GM19043 (cell line): Measurements from ENCODE around the gene LCK.

ENCODE experiments used
- ATAC-seq: cut with Tn5 transposase; IDR thresholded peaks from one replicate; pipeline ENCODE4 v1.9.1; 2021; ENCODE audit warnings: low read depth; ENCODE audit not compliant: unreplicated experiment

LCK gene

DNA sequence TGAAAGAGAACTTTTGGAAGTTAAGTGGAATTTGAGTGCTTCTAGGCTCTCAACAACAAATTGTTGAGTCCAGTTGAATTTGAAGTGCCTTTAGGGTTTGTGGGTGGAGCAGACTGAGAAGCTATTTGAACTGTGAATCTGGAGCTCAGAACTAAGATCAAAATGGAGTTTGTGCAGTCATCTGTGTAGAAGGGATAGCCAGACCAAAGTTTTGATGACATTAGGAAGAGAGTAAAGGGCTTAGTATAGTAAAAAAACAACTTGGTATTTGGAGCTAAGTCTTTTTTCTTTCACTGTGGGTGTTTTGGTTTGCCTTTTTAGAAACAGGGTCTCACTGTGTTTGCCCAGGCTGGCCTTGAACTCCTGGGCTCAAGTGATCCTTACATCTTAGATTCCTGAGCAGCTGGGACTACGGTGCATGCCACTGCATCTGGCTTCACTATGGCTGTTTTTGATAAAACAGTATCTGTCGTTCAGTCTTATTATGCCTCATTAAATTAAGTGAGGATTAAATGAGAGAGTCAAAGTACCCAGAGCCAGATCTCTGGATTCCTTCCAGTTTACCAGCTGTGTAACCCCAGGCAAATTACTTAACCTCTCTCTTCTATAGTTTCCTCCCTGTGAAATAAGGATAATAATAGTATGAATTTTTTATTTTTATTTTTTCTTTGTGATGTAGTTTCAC, 60.8 kb downstream of the LCK start:
- no peak for ATAC-seq

DNA sequence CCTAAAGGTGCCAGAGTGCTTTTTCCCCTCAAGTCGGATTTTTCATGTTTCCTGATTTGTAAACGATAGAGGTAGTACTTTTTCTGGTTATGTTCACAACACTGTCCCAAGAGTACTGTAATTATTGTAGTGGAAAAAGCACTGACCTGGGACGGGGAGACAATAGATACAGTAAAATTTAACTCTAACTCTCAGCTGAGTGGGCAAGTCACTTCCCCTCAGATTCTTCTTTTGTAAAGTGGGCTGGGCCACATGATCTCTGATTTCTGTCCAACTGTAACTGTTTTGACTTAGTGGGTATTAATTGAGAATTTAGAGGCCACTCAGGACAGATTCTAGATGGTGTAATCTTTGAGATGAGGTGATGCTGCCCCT, 65.8 kb downstream of the LCK start:
- peak; percentile 39 for ATAC-seq

DNA sequence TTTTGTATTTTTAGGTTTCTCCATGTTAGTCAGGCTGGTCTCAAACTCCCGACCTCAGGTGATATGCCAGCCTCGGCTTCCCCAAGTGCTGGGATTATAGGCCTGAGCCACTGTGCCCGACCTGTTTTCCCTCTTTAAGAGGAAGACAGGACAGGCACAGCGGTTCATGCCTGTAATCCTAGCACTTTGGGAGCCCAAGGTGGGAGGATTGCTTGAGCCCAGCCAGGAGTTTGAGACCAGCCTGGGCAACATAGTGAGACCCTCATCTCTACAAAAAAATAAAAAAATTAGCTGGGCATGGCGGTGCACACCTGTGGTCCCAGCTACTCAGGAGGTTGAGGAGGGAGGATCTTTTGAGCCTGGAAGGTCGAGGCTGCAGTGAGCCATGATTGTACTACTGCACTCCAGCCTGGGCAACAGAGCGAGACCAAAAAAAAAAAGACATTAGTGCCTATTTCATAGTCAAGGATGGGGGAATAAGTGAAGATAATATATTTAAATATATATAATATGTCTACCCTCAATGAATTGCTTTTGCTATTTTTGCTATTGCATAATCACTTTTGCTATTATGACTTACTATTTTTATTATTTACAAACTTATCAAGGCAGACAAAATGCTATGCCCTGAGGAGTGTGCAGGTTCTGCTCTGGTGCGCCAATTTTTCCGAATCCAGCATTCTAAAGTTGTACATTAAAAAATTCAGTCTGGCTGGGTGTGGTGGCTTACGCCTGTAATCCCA, 67.2 kb downstream of the LCK start:
- no peak for ATAC-seq

DNA sequence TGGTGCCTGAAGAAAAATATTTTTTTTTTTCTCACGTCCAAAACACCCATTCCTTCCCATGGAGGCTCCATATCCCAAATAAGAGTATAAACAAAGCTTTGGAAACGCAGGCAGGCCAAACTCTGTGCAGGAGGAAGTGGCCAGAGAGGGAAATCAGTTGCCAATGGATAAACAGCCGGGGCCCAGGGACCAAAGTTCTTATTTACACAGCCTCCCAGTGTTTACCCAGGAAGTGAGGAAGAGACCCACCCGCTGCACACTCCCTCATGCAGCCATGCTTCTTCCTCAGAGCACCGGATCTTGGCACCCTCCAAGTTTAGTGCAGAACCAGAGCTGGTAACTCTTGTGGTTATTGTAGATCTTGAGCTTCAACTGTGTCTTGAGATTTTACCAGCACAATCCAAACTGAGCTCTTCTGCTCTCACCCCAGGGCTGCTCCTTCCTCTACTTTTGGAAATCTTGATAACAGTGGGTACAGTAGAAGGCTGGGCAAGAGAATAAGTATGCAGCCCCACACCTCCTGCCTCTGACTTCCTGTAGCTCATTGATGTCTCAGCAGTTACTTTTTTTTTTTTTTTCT, 70.7 kb downstream of the LCK start:
- ATAC-seq = no peak

DNA sequence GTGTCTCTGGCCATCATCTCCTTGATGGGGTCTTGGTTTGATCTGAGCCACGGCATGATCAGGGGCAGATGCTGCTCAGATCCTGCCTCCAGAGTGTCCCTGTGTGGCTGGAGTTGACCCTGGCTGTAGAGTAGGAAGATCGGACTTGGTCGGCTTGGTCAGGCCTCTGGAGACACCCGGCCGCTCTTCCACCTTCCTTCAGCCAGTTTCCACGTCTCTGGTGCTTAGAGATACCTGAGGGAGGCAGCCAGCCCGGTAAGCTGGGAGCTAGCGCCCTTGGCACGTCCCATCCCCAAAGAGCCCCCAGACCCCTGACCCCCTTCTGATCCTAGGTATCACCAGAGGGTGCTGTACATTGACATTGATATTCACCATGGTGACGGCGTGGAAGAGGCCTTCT, 76.1 kb downstream of the LCK start:
- ATAC-seq = no peak

DNA sequence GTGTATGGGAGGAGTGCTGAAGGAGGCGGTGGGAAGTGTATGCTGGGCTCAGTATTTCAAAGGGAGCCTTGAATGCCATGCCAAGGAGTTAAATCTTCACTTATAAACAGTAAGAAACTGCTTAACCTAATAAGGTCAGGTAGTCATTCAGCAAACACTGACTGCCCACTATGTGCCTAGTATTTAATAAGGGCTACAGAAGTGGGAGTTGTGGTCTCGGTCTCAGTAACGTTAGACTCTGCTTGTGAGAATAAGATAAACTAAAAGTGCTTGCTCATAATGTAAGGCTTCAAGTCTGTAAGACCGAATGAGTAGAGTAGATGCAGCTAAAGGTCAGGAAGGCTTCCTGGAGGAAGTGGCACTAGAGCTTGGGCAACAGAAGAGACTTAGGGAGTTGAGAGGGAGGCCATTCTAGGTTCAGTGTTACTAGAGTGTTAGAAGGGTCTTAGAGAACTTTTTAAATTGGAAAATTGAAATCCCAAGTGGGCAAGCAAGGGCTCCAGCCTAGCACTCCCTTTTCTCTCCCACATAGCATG, 78.9 kb downstream of the LCK start:
- no peak for ATAC-seq

DNA sequence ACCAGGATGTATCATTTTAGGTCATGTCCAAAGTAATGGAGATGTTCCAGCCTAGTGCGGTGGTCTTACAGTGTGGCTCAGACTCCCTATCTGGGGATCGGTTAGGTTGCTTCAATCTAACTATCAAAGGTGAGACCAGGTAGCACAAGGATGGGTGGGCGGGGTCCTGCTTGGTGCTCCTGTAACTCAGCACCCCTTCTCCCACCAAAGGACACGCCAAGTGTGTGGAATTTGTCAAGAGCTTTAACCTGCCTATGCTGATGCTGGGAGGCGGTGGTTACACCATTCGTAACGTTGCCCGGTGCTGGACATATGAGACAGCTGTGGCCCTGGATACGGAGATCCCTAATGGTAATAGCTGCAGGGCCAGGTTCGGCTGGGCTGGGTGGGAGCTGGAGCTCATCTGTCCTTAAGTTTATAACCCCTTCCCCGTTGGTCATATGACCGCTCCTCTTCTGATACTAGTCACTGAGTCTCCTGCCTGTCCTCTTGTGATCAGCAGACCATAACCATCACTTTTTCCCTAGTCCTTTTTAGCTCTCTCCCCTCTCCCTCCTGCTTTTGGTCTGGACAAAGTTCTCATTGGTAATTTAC, 79.6 kb downstream of the LCK start:
- no peak for ATAC-seq

DNA sequence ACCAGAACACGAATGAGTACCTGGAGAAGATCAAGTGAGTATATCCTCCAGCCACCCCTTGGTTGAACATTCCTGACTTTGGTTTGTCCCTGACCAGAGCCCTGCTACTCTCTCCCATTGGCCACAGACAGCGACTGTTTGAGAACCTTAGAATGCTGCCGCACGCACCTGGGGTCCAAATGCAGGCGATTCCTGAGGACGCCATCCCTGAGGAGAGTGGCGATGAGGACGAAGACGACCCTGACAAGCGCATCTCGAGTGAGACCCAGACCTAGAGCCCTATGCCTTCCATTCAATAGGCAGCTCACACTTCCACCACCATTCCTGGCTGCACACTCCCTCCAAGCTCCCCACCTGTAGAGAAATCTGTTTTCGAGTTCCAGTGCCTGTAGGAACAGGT, 80.5 kb downstream of the LCK start:
- ATAC-seq = no peak

DNA sequence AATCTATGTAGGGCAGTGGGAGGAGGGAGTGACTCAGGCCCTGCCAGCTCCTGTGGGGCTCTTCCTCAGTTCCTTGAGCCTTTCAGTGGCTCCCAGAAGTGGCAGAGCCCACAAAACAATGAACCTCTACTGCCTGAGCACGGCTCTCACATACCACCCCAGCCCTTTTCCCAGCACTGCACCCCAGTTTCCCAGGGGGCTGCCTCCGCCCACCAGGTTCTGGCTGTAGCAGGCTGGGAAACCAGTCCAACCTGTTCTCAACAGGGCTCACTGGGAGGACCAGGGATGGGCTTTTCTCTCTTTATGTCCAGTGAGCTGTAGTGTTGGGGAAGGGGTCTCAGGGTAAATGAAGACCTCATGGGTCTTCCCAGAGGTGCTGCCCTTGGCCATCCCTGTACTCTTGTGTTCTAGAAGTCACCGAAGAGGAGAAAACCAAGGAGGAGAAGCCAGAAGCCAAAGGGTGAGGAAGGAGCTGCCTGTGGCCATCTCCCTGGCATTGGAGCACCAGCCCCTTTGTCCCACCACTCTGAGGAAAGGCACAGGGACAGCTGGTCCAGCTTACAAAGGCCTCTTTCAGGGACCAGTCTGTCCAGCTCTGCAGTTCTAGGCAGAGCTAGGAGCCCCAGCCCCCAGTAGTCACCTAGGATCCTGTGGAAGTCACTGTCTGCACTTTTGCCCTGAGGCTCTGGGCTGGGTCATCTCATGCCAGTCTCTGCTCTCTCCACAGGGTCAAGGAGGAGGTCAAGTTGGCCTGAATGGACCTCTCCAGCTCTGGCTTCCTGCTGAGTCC, 81.4 kb downstream of the LCK start:
- ATAC-seq = no peak

DNA sequence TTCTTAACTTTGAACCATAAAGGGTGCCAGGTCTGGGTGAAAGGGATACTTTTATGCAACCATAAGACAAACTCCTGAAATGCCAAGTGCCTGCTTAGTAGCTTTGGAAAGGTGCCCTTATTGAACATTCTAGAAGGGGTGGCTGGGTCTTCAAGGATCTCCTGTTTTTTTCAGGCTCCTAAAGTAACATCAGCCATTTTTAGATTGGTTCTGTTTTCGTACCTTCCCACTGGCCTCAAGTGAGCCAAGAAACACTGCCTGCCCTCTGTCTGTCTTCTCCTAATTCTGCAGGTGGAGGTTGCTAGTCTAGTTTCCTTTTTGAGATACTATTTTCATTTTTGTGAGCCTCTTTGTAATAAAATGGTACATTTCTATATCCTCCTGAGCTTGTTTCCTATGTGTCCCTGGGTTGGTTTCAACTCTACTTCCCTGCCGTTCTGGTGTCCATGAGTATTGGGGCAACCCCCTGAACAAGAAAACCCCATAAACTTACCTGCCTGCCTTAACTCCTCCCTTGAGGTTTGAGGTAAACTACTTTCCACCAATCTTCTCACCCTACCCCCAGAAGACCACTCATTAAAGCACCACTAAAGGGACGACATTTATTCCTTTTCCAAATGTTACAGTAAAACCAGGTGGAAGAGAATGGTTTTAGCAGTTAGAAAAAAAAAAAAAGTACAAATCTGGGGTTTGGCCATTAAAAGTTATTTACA, 82.3 kb downstream of the LCK start:
- no peak for ATAC-seq

DNA sequence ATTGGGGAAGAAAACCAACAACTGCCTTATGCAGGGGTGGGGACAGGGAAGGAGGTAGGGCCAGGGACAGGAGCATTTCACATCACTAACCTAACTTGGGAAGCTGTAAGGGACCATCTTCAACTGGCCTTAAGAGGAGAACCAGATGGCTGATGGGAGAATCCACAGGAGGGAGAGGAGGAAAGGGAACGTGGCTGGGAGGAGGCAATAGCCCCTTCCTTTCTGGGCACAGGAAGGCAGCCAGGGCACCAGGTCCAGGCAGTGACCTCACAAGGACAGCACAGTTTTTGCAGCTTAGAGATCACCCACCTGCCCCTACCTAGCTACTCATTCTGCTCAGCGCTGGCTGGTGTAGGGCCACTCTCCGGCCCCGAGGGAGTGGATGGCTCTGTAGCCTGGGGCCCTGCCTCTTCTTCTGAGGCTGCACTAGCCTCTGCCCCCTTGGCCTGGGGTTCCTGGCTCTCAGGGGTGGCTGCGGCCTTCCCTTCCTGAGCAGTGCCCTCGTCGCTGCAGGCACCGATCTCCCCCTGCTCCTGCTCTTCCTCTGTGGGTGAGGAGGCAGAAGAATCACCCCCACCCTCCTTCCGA, 83.3 kb downstream of the LCK start:
- no peak for ATAC-seq

DNA sequence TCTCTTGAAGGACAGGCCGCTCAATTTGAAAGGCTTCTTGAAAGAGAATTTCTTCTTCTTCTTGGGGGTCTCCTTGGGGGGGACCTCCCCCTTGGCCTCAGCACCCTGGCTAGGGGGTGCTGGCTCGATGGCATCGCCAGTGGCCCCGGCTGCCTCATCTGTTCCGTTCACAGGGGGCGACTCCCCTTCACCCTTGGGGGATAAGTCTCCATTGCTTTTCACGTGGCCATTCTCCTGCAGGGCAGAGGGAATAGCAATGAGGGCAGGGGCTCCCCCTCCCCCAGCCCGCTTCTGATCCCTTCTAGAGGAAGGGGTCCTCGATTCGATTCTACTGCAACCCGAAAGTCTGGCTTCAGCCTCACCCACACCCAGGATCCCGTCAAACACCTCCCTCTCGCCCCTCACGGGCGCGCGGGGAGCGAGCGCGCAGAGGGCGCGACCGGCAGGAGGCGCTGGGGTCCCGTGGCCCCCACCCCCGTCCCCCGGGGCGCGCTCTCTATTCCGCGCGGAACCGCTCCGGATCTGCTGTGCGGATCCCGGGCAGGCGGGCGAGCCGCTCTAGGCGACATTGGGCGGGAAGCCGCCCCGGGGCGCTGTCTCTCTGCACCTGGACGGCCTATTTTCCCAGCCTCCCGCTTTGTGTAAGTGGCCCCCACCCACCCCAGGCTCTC, 83.9 kb downstream of the LCK start:
- ATAC-seq = no peak

DNA sequence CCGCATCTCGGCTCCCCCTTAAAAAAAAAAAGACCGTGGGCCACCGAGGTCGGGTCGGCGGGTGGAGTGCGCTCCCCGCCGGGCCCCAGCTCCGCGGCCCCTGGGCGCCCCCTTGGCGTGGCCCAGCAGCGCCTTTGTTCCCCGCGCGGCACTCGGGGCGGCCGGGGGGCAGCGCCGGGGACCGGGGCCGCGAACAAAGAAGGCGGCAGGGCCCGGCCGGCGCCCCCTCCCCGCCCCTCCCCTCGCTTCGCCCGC, 84.4 kb downstream of the LCK start:
- no peak for ATAC-seq
